Vagina (tissue), 2 donors: ENCODE results near the gene USP34.

ENCODE experiments used
- CTCF ChIP-seq, 3 experiments: fragments of 450-650 bp in 2 of 3; fragments of 200-600 bp in 1 of 3; sonication (generic) in 1 of 3; IDR thresholded peaks; one replicate each; pipeline ENCODE4 v1.5.1; 2017 to 2019; ENCODE audit warnings: antibody characterized with exemption in 3 of 3, mild to moderate bottlenecking in 2 of 3, moderate library complexity in 2 of 3
- POLR2A ChIP-seq, 2 donors: fragments of 450-650 bp; IDR thresholded peaks; one replicate each; pipeline ENCODE4 v1.6.1; 2017; ENCODE audit warnings: antibody characterized with exemption in 2 of 2, mild to moderate bottlenecking in 2 of 2, moderate library complexity in 2 of 2

GRCh38 chr2:61443342-61444041, 27.4 kb downstream of the USP34 start:
- TF ChIP-seq CTCF (IDR thresholded peaks at IDR 0.05) (no peak), POLR2A (IDR thresholded peaks at IDR 0.05) (no peak)
